GM12874 (cell line): ENCODE data around the gene SLC35G3.

Experiments
- CTCF ChIP-seq: IDR thresholded peaks from 2 replicates; pipeline ENCODE4 v1.5.1; 2011; ENCODE audit warnings: low read depth, mild to moderate bottlenecking, control low read depth, low read length, moderate library complexity; ENCODE audit not compliant: insufficient read depth

The SLC35G3 gene

GRCh38 chr17:35183332-35183731 is 10.9 kb downstream of the SLC35G3 start:
- no peak for TF ChIP-seq CTCF

GRCh38 chr17:35176897-35177296 is 17.3 kb downstream of the SLC35G3 start:
- no peak for TF ChIP-seq CTCF

GRCh38 chr17:35175638-35176415 is 18.4 kb downstream of the SLC35G3 start:
- no peak for TF ChIP-seq CTCF

- TF ChIP-seq CTCF, result no peak
Measured at GRCh38 chr17:35174835-35175334, 19.3 kb downstream of the SLC35G3 start.

- TF ChIP-seq CTCF, result no peak
Measured at GRCh38 chr17:35171834-35172233, 22.4 kb downstream of the SLC35G3 start.

GRCh38 chr17:35170968-35171771 is 23.0 kb downstream of the SLC35G3 start:
- no peak for TF ChIP-seq CTCF

GRCh38 chr17:35169835-35170363 is 24.3 kb downstream of the SLC35G3 start:
- no peak for TF ChIP-seq CTCF
